Smooth muscle cell of the brain vasculature (primary cell): ENCODE measurements around the gene TBX15.

ENCODE experiments used
- DNase-seq: peaks from one replicate; pipeline ENCODE4 v3.0.0-alpha.2; 2012; ENCODE audit warnings: low read depth, low spot score

The TBX15 gene

DNA sequence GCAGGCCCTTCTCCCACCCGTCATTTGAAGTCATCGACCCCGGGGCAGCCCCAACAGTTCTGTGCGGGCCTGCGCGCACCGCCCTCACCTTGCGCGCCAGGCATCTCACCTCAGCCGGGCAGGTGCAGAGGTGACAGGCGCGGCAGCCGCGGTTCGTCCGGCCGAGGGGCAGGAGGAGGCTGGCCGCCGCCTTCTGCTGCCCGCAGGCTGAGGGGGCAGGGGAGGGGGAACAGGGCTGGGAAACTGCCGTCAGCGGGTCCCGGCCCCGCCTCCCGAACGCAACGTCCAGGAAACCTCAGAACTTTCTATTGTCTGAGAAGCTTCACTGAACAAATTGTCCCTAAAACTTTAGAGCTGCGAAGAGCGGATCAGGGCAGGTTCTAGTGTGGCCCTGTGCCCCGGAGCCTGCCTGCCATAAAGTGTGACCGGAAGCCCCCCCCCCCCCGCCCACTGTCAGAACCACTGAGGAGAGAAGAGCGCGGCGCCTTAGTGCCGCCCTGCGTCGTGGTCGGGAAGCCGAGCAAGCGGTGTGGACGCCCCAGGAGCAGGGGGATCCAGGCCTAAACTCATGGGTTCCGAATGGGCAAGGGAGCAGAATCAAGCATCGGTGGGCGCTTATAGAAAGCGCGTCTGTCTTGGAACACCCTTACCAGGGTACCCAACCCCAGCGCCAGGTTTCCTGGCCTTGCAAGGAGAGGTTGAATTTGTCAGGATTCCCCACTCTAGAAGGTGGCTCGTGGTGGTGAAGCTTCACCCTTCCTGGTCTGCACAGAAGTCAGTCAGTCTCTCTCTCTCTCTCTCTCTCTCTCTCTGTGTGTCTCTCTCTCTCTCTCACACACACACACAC is 13.3 kb upstream of the TBX15 start:
- no peak for DNase-seq

DNA sequence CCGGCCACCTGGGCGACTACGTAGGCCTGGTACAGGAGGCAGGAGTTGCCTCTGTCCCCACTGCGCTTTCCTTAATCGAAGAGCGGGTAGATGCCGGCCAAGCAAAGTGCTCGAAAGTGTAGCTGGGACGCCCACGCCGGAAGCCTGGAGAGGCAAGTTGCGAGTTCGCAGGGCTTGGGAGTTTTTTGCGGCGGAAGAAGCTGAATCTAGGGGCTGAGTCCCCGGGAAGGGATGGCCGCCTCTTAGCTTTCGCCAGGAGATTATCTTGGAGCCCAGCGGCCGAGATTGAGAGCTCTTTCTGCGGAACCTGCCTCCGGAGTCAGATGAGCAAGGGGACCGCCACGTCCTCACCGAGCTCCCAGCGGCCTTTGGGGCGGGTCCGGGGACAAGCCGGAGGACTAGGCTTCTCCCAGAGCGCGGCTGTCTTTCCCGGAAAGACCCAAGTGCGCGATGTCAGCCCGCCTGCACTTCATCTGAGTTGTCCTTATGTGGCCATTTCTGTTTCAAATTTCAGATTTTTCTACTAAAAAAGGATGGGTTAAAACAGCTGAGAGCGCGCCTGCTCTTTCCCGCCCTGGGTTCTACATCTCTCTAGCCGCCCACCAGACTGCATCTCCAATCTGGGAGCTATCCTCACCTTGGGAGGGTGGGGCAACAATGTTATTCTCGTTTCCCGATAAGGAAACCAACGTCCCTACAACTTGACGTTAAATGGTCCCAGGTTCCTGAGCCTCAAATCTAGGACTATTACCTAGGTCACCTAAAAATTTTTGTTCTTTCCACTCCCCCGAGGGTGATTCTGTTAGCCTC is 12.4 kb upstream of the TBX15 start:
- no peak for DNase-seq

DNA sequence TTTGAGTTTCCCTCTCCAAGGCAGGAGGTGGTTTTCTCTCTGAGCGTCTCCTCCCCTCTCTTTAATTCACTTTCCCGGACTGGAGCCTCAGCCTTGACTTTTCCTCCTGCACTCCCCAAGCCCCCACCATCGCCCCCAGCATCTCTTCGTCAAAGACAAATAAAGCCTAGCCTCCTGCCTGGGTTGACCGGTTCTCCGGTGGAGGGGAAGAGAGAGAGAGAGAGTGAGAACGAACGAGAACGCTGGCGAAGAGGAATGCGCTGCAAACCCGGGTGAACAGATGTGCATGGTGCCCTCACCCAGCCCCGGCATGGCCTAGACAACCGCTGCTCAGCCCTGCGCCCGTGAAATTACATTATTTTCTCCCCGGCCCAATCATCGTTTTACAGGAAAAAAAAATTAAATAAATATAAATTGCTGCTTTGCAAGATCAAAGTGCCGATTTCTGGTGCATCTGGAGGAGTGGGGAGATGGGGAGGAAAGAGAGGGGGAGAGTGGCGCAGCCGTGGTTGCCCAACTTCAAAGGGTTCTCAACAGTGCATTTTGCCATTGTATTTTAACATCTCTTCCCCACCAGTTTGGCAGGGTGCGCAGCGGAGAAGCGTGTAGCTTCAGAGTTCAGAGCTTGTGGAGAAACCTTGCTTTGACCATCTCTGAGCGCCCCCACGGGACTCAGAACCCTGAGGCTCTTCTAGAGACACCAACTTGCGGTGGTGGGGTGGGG is 11.4 kb upstream of the TBX15 start:
- no peak for DNase-seq

DNA sequence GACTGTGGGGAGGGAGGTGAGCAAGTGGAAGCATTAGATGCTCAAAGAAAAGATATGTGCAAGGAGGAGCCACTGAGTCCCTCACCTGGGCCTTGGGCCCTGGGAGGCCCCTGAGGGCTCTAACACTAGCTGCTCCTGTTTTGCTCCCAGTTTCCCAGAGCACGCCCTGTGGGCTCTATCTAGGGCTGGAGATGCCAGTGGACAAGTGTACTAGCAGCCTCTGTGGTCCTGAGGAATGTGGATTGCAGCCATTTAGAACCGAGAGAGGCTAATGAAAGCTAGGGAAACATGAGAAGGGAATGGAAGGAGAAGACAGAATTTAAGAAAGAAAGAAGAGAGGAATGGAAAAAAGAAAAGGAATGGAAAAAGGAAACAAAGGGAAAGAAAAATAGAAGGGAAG is 10.0 kb upstream of the TBX15 start:
- DNase-seq: no peak

DNA sequence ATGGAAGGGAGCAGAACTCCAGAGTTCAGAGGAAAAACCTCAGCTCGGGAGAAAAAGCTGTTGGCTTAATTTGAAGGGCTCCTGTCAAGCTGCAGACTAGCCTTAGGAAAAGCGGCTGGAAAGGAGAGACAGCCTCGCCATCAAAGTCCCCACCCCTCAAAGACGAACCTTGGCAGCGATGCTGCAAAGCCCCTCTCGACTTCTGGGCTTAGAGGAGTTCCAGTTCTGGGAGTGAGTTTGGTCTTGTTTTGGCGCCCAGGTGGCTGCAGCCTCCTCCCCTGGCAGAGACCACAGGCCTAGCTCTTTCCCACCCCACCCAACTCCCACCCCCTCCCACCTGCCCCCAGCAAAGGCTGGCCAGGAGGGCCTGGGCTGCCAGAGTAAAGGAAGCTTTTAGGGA is 9.1 kb upstream of the TBX15 start:
- DNase-seq: no peak

DNA sequence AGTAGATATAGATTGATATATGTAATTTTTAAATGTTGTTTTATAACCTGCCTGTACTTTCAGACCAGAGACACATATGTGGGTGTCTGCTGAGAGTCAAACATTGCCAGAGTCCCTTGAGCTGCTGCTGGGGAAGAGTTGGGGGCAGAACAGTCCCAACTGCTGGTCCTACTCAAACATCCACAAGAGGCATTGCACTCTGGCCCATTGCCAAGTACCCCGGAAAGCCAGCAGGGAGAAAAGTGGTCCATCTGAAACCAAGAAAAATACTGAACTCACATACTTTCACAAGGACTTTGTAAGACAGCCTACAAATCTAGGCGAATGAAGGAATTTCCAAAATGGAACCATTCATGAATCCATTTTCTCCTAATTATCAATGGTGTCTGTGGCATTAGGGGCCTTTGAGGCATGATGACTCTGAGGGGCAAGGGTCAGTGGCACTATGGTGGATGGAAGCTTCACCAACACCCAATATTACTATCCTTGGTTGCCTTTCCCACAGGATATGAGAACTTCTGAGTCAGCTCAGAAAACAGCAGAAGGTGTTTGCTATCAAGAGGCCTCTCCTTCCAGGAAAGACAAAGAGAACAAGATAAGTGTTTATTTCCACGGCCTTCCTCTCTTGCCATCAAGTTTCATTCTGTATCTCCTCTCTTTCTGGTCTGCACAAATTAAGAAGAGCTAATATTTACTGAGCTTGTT is 7.3 kb upstream of the TBX15 start:
- DNase-seq: no peak

DNA sequence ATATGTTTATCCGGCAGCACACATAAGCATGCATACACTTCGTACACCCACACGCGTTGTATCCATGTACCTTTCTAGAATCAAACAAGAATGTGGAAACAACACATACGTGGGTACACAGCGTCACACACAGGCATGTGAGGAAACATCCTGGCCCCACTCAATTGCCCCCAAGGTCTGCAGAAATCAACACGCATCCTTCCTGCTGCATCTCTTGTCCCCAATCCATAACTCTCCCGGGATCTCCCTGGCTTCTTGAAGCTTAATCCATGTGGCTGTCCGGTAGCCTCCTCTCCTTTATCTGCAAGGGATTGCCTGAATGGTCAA is 5.5 kb upstream of the TBX15 start:
- no peak for DNase-seq

DNA sequence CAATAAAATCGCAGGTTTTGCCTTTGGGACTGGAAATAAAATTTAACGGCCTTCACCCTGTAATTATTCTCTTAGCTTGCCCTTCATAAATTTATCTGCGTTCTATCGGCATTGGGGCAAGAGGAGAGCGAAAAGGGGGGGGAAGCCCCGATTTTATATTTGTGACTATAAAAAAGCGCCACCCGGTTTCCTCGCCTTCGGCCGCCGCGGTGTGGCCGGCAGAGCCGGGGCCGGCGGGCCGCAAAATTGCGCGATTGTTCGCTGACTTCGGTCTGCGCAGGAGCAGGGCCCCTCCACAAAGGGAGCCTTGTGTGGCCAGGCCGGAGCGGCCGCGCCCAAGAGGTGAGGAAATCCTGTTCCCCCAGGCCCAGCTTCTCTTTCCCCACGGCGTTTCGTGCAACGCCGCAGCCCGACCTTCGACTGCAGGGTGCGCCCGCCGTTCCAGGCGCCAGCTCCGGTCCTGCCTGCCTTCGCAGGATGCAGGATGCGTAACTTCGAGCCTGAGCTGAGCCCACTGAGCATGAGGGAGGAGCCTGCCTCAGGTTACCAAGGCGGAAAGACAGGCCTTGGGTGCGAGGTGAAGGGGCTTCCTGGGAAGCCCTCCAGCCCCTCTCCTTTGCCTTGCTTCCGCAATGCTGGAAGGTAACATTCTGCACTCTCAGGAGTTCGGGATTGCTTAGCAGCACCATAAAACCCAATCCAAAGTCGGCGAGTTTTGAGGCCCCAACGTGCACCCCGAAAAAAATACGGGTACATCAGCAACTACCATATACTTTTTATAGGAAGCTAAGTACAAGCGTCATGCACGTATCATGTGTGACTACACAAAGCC is 4.9 kb upstream of the TBX15 start:
- DNase-seq: no peak

DNA sequence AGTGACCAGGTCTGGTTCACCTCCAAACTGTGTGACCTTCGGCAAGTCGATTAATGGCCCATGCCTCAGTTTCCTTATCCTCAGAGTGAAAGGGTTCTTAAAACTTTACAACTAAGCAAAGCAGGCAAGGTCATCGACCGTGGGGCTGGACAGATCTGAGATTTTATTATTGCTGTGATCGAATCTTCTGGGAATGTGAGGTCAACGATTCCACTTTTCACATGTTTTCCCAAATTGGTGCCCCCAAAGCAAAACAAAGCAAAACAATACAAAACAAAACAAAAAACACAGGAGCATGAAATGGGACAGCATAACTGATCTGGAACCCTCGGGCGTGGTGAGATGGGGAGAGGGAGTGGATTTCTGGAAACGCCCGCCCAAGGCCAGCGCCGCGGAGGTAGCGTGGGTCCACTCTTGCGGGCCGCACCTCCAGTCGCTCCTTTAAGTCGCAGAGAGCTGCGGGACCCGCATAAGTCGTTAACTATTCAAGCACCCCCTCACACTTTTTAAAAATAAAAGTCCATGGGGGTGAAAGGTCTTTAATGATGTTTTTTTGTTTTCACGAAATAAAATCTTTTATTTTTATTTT is 4.2 kb upstream of the TBX15 start:
- DNase-seq: no peak

DNA sequence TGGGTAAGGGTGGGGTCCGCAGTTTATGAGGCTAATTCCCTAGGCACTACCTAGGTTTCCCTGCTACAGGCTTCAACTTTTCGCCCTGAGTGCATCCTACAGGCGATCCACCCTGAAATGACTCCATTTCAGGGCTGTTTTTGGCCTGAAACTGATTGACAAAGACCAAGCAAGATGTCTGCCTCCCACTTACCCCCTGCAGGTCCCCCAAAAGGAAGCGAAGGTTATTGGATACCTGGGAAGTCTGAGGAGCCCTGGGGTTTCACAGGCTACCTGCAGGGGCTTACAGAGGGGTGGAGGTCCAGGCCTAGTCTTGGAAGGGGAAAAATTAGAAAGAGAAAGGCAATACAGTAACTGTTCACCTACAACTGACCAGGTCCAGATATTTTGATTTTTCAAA is 3.3 kb upstream of the TBX15 start:
- DNase-seq: no peak

DNA sequence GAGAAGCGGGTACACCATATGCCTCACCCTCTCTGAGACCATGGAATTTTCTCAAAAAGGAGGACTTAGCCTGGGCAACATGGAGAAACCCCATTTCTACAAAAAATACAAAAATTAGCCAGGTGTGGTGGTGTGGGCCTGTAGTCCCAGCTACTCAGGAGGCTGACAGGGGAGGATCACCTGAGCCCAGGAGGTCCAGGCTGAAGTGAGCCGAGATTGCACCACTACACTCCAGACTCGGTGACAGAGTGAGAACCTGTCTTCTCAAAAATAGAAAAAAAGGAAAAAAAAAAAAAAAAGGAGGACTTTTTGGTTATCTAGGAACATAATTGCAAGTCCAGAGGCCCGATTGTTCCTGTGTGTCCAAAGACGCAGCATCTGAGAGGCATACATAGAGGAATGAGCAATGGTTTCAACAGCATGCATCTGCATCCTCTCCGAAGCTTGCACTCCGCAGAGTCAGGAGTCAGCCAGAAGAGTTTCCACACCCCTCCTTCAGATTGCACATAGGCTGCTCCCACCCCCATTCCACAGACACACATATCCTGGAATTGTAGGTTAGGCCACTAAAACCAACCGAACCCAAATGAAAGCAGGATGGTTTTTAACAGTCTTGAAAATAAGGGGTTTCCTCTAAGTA is 2.5 kb upstream of the TBX15 start:
- no peak for DNase-seq

DNA sequence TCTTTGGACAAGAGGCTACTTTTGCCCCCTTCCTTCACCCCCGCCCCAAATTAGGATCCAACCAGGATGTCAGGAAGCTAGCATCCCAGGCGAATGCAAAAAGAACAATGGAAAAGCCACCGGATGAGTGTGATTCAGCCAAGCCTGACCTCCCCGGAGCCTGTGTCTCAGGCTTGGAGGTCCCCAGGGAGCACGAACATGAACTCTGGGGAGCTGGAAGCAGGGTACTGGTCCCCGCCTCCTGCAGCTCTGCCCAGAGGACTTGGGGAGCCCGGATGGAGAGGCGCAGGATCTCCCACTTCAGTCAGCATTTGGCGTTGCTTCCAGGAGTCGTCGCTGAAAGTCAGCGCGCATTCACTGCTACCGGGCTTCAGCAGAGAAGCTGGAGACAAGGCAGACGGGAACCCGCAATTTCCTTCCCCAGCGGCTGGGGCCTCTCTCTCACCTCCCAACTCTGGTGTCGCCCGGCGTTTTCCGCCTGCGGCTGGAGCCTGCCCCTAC is 1.8 kb upstream of the TBX15 start:
- no peak for DNase-seq

DNA sequence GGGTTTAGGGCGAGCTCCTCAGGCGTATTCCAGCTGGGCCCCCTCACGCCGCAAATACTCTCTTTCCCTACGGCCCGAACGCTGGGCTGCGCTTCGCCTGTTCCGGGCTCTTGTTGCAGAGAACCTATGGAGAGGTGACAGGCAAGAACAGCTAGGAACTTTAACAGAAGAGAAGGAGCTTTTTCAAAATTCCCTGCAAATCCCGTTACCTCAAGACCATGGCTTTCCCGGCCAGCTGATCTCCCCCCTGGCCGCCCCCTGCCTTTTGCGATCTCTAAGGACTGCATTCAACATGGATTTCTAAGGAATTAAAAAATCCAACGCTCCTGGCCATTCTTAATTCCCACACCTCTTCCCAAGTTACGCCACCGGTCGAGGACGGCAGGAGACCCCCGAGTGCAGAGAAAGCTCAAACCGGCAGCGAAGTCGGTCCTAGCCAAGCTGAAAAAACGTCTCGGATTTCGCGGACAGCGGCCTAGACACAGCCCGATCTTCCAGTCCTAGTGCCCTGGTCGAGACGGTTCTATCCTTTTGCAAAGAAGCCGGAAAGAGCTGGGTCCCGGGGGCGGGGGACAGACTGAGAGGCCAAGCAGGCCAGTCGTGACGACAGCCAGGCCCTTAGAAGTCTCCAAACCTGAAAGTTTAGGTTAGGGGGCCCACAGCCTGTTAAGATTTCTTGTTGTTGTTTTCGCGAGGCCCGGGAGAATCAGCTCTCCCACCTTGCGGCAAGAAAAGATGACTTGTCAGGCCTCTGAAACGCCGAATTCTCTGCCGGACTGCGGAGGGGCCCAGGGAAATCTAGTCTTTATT is 1.1 kb upstream of the TBX15 start:
- no peak for DNase-seq

DNA sequence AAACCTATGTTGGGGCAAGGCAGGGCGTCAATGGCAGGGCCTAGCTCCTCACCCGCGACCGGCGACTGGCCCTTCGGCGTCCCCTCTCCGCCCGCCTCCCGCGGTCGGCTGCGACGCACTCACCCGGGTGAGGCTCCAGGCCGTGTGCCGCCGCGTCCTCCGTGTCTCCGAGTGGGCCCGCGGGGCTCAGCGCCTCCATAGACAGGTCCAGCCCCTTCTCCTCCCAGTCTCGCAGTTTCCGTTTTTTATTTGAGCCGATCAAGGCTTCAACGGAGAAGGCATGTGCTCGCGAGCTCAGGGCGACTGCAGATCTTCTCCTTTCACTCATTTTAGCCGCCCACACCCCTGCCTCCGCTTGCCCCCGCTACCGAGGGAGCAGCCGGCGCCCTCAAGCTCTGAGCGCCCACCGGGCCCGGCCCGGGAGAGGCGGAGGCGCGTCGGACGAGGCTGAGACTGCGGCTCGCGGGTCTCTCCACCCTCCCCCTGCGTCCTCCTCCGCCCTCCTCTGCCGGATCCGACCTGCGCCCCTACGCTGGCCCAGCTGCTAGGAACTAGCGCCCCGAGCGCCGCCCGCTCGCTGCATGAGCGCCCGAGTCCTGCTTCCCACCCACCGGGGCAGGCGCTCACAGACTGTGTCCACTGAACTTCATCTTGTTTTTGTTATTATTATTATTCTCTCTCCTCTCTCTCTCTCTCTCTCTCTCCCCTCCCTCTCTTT is 516 bp downstream of the TBX15 start:
- DNase-seq: no peak

DNA sequence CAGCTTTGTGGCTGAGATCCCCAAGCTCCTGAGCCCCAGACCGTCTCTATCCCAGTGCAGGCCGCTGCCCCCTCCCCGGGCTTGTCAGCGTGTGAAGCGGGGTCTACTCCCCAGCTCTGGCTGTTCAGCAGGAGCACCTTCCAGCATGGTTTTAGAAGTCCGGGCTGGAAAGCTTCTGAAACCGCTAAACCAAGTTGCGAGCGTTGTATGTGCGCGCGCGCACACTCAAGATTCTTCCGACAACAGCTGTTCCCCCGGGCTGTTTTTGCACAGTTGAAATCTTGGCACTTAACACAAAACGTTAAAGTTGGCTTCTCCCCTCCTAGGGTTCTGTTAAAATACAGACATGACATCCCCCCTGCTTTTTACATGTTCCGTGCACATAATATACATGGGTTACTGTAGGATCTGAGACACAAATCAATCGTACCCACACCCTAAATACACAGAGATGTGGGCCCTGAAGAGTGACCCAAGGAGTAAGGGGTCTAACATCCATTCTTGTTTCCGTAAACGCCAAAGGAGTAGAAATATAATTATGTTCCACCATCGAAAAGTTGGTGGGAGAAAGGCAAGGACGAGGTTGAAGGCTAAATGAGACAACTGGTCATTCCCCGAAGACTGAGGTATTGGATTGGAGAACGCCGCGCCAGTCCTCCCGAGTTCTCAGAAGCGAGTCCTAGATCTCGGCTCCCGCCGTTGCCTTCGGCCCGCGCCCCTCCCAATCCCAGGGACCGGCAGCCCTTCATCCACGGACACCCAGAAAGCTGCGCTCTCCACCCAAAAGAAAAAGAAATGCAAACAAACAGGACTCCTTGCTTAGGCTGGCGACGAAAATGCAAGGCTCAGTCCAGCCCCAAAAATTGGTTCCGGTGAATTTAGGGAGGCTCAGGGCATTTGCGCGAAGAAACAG is 1.3 kb downstream of the TBX15 start:
- no peak for DNase-seq

DNA sequence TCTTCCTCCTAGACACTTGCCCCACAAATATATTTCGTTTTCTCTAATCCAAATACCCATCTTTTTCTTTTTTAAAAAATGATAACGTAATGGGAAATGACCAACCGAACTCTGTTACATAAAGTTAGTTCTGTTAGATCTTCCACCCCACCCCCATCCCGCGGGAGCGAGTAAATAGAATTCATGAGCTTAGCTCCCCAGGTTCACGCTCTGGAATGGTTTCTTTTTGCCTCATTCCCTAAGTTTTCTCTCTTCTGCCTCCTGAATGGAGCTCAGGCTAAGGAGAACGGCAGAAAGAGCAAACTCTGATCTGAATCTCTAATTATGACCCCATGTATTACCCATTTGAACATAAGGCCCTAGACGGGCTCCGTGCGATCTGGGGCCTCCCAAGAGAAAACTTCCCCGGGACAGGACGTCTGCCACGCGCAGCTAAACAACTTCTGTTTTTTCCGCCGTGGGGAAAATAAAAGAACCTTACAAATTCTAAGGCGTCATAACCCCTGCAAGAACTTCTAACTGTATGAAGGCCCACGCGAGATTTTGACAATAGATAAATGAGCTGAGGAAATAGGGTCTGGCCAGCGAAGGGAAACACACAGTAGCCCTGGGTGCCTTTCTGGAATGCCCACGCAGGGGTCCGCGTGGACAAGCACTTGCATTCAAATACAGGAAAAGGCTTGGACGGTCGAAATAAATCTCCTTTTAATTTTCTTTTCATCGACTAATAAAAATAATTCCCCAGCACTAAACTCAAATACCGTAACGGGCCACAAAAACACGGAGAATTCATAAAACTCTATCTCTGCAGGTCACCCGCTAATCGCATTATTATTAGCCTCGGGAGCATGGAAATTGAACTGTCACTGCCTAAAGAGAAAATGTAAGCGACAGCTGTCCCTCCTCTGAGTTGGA is 2.2 kb downstream of the TBX15 start:
- DNase-seq: no peak
